GM18907 (cell line): ENCODE data around the gene RASEF.

Source experiments
- ATAC-seq: cut with Tn5 transposase; IDR thresholded peaks from one replicate; pipeline ENCODE4 v1.9.1; 2021; ENCODE audit warnings: mild to moderate bottlenecking, moderate library complexity; ENCODE audit not compliant: unreplicated experiment

RASEF gene

DNA sequence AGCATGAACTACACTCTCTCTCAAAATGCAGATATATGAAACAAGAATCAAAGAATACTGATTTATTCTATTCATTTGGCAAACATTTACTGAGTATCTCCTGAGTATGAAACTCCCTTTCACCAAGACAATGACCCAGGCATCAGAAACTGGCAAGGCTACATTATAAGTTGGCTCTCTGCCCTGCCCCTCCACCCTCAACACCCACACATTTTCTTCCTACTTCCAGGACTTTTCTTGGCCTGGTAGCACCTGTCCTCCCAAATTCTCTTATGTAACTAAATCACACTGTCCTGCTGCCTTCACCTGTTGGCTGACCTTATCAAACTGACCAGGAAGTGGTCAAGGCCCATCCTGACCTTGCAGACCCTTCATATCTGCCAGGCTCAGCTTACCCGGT lies 3.5 kb downstream of the RASEF start:
- no peak for ATAC-seq

DNA sequence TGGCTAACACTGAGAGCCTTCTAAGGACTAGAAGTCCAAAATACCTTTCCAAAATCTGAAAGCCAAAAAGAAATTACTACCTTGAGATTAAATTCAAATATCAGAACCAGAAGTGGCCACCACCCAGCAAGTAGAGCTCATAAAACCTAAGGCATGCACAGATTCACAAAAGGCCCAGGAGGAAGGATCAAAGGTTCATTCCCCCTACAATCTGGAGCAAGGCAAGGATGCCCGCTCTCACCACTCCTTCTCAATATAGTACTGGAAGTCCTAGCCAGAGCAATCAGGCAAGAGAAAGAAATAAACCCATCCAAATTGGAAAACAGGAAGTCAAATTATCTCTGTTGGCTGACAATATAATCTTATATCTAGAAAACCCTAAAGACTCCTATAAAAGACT lies 6.0 kb downstream of the RASEF start:
- no peak for ATAC-seq

DNA sequence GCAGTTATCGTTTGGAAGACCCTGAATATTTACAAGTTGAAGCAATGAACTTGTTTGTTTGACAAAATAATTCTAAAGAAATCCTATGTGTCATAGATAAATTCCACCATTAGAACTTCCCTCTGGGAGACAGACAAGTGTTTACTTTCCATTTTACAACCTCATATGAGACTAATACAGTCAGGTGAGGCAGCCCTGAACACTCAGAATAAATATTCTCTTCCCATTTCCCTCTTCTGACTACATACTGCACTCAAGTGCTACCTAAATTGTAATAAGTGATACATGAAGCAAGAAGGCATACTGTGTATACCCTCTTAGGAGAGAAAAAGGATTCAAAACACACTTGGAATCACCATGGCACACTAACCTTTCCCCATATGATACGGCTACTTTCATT lies 6.8 kb downstream of the RASEF start:
- ATAC-seq, result no peak

DNA sequence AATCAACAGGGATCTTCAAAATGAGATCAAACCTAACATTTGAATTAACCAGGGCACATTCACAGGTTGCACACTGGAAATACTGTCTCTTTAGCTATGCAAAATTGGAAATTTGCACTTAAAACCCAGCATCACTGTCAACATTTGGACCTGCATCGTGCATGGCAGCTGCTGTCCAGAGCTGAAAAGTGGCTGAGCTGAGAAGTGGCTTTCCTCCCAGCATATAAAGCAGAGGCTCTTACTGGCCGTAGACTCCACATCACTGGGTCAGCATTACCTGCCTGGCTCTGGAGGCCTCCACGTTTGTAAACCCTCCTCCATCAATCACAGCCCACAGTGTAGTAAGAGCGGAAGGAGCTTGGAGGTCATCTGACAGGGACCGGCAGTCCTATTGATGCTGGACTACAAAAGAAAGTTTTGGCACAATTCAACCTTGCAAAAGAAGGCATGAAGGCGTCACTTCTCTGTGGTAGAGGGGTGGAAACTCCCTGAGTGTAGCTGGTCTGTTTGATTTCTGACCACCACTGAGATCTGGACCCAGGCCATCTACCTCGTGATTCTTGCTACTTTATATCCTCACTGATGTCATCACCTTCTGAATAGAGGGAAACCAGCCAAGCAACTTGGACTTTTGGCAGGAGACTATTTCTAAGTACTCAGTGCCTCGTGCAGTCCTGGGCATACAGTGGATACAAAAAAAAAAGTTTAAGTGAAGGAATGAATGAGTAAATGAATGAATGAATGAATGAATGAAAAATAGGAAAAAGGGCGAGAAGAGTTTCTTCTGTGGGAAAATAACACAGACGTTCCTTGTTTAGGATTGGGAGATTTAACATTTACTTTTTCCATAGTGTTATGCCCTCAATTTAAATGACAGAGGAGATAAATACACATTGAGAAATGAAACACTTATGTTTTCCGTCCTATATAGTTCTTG lies 14.8 kb downstream of the RASEF start:
- ATAC-seq, result no peak

DNA sequence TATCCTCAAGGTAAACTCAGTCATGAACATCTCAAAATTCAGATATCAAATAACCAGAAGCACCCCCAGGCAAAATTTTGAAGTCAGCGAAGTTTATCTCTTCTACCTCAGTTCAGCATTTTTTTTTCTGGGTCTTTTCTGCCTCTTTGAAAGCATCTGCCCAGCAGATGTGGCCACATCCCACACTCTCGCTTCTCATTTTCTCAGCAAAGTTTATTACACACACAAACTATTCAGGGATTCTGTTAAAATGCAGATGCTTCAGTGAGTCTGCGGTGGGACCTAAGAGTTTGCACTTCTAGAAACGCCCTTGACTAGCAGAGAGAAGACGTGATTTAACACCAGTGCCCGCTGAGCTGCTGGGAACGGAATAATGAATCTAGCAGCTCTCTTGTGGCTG lies 19.3 kb downstream of the RASEF start:
- peak; percentile 59 for ATAC-seq

DNA sequence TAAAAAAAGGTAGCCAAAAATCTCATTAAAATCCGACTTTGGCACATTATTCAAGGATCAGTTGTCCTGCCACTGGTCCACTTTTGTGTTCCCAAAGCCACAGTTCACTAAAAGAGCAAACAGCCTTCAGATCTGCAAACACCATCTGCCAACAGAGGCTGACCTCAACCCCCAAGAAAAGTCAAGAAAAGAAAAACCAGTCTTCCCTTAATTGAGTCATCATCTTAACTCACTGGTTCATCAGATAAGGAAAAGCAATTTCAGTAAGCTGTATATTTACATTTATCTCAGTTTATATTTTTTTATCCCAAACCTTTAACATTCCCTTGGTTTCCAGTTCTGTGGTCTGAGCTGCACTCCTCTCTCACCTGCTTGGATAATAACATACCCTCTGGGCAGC lies 21.2 kb downstream of the RASEF start:
- no peak for ATAC-seq

DNA sequence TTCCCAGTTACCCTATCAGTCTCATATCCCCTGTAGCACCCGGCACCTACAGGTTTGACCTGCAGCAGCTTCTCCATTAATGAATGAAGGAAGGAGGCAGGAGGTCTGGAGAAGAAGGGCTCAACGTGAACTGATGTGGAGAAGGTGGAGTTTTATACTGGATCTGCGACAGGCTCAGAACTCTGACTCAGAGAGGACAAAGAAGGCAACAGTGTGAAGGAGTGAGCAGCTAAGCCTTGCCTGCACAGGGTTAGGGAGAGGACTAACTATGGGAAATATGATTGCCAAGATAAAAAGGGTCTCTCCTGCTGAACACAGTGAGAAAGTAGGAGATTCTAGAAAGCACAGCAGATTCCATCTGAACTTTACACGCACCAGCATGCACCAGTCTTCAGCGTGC lies 23.6 kb downstream of the RASEF start:
- ATAC-seq, result no peak

DNA sequence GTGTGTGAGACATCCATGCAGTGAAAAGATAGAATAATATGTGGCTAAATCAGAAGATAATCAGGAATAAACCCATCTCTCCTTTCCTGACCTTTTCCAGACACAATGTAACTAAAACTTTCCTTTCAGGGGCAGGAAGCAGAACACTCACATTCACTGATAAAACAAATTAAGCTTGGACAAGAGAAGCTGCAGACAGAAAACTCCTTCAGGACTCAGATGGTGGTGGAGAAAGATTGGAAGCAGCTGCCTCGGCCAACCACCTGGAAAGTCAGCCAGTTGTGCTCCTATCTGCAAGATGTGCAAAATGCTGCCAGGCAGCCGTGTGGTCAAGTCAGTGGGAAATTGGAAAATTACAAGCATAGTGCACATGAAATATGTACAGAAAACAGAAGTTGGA lies 26.9 kb downstream of the RASEF start:
- no peak for ATAC-seq

DNA sequence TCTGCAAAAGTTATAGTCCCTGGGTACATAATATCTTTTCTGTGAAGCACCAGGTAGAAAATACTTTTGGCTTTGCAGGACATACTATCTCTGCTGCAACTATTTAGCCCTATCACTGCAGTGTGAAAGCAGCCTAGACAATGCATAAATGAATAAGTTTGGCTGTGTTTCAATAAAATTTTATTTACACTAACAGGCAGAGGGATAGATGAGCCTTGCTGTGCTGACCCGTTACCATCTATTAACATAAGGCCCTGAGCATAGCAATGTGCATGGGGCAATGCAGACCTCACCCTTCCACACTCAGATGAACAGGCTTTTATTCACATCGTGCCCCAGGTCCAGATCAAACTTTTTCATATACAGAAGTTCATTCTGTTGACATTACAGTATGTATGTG lies 27.8 kb downstream of the RASEF start:
- no peak for ATAC-seq

DNA sequence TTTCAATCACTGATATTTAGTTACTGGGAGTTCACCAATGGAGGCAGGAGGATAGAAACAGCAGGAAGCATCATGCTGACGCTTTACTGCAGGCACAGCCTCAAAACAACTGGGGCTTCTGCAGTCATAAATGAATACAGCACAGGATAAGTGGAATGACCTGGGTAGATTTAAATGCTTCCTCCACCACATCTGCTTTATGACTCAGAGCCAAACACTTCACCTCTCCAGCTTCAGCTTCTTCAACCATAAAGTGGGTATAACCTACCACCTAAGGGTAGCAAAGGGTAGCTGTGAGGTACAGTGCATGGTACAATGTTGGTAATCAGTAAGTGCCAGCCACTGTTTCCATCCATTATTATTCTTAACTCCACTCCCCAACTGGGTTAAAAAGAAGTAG lies 28.4 kb downstream of the RASEF start:
- no peak for ATAC-seq

DNA sequence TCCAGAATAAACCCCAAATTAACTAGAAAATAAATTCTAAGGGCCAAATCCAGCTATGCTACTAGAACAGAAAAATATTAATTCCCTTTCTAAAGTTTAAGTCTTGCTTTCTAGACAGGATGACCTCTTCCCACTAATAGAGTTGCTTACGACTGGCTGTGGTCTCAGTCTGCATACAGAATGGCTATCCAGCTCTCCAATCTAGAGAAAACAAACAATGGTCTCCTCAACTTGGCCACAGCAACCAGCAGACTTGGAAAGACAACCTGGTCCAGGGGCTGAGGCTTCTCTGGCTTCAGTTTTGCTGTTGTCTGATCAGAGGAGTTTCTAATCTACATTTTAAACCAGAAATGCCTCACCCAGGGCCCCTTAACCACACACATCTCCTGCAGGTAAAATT lies 28.9 kb downstream of the RASEF start:
- no peak for ATAC-seq

DNA sequence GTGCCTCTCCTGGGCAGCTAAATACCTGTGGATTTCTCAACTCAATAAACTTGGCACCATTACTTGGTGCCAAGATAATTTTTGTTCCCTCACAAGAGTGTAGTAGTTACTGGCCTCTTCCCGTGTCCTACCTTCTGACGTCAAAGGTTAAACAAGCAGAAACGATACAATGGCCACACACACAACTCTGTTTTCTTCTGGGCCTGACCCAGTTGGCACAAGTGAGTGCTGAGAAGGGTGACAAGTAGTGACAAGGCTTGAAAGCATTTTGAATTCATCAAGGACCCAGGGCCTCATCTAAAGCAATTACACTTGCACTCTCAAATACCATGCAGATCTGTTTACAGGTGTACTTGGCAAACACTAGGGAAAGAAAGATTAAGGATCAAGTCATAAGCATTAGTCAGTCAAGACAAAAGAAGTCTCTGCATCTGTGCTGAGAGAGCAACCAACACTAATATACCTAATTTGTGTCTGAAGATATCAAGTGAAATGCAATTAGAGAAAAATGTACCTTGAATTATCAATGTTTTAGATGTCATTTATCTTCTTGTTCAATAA lies 30.8 kb downstream of the RASEF start:
- no peak for ATAC-seq

DNA sequence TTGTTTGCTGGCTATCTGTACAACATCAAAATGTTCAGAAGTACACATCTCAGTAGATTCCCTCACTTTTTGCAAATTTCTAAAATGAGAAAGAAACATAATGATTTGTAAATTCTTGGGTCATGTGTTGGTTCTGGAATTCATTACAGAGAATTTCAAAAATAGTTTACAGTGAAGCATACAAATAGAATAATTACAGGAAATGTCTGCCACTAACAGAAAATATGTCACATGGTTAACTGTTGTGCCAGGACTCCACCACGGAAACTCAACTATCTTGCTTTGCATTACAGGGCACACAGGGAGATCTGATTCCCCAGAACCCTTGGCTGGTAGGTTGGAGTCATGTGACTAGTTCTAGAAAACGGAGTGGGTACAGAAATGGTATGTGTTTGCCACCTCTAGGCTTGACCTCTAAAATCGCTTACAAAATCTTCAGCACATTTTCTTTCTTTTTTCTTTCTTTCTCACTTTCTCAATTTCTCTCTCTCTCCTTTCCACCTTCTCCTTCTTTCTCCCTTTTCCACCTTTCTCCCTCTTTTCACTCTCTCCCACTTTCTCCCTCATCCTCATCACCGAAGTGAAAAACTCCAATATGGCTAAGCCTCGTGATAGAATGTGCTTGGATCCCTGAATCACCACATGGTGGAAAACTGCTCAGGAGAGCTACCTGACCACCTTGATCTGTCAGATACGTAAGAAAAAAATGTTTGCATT lies 32.4 kb downstream of the RASEF start:
- ATAC-seq, result no peak

DNA sequence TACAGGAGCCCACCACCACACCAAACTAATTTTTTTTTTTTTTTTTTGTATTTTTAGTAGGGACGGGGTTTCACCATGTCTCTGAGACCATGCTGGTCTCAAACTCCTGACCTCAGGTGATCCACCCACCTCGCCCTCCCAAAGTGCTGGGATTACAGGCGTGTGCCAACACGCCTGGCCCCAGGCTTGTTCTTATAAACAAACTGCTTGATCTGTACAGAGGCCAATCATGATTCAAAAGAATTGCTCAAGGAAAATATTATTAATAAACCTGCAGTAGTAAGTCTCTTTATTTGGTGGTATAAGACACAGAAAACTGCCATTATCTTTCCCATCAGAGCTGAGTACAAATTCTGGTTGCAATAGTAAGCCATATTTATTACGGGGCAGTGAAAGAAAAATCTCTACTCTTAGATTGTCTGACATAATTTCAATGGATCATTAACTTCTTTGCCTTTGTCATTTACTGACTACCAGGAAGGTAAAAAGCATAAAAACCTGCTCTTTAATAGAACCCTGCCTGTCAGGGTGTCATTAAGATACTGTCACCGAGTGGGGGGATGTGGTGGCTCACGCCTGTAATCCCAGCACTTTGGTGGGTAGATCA lies 33.3 kb downstream of the RASEF start:
- no peak for ATAC-seq

DNA sequence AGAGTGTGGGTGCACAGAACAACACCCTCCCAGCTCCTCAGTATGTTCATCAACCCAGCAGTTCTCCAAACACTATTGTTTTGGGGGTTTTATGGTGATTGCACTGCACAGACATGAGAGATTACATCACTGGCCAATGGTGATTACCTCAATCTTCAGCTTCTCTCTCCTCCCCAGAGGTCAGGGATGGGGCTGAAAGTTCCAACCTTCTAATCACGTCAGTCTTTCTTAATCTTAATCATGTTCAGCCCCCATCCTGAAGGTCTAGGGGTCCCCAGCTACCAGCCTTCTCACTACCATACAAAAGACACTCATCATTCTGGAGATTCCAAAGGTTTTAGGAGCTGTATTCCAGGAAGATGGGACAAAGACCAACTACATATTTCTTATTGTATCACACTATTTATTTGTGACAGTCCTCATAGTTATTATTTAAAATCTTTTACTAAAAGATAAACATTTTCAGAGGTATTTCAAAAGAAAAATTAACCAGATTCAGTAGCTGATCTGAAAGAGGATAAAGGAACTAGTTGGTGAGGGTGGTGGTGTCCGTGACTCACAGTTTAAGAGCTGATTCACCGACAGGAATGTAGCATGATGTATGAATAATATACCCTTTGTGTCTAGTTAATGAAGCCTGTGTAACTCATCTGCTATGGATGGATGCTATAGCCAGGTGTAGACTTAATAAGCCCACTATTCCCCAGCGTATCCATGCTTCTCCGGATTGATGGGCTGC lies 35.6 kb downstream of the RASEF start:
- ATAC-seq, result no peak

DNA sequence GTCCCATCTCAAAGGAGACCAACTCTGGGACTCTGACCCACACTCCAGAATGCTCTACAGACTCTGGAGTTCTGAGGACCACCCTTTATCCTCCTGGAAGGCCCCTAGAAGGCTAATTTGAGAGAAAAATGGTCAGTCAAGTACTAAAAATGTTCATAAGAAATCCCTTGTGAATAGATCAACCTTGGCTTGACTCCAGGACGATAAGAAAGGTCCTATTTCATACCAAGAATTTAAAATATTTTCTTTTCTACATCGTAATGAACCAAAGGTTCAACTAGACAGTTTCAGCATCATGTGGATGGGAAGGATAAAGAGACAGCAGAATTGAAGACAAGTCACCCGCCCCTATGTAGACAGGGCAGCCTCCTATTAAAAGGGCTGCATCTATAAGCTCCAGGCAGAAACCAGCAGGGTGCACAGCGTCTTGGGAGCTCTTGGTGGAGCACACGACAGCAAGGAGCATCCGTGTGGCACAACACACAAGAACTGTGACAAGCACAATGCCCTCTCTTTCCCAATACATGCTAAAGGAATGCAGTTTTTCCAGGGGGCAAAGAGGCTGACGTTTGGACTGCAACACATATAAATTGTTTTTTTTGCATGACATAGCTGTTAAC lies 38.3 kb downstream of the RASEF start:
- no peak for ATAC-seq

DNA sequence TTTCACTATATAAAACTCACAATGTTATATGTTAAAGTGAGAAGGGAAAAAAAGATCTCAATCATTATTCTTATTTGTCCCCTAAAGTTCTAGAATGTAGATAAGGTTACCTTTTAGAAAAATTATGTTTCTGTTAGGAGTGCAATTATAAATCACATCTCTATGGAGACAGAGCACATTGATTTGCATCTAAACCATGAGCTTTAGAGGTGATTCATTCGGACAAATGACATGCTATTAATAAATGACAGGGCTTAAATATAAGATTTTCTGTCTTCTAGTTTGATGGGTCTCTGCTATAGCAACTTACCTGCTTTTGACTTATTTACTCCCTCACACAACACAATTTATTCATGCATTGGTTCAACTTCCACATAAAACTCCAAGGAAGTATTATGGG lies 39.8 kb downstream of the RASEF start:
- ATAC-seq, result no peak

DNA sequence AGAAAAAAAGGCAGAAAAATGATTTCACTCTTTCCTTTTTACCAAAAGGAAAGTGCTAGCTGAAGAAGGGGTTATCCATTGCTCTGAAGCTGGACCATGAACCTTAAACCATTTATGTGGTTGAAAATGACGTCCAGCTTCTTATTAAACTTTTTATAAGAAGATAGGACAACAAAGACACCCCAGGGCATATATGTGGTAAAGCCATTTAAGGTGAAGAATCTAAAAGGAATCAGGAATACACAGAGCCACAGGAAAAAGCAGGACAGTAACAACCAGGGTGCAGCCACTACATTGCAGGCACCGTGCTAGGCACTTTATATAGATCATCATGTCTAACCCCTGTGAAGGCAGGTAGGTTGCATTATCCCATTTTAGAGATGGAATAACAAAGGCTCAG lies 42.1 kb downstream of the RASEF start:
- no peak for ATAC-seq

DNA sequence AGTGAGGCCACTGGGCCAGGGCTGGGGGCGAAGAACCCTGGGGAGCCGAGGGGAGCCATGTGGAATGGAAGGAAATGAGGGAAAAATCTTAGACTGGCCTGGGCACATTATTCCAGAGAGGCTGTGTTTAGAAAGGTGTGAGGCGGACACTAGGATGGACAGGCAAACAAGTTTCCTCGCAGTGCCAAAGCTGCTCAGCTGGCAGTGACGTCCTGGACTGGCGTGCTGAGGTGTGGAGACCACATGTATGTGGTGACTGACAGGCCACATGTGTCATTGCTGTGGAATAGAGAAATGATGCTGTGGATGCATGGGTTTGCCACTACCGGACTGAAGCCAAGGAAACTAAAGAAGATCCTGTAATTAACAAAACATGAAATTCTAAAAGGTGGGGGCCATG lies 42.6 kb downstream of the RASEF start:
- no peak for ATAC-seq

DNA sequence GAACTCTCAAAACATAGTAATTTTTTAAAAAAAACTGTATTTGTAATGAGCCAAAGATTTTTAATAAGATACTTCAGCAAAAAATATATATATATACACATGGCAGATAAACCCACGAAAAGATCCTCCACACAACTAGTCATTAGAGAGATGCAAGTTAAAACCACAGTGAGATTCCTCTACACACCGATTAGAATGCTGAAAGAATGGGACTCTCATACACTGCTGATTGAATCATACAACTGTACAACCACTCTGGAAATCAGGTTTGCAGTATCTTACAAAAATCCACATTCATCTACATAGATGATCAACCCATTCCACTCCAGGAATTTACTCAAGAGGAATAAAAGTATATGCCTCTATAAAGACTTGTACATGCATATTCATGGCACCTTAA lies 43.7 kb downstream of the RASEF start:
- no peak for ATAC-seq

DNA sequence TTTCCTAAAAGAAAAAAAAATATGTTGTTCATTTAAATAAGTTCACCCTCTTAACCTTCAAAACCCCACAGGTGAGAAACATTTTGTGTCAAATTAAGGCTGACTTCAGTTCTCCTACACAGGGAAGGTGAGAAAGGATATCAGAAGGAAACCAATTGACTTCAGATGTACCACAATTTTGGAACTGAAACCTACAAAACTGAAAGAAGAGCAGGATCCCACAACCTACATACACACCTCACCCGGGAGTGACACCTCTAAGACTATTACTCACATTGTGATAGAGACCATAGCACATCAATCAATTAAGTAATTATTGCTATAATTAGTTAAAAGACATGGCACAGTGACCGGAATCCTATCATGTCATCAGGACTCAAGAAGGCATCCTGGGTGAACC lies 47.0 kb downstream of the RASEF start:
- no peak for ATAC-seq
